Caco-2 (cell line): ENCODE data around the gene USH2A. TPM values are rescaled to one million over a fixed set of nuclear protein-coding genes. Genes with fewer than 3 reads are reported as not detected.

ENCODE experiments used
- BruUV-seq: library from RNA; stranded (reverse); fragments of 400-500 nt; replicated peaks from 2 replicates; lab custom pipeline; 2021; lab: Mats Ljungman, UMichigan
- CTCF ChIA-PET: fragments of 300-600 bp; sonication (Branson Sonifier 250); formaldehyde crosslinking; loops from one replicate; lab custom pipeline; 2022; ENCODE audit warnings: antibody characterized with exemption; lab: Charles Lee
- POLR2A ChIA-PET: fragments of 300-600 bp; sonication (Branson Sonifier 250); formaldehyde crosslinking; loops from one replicate; lab custom pipeline; 2022; ENCODE audit warnings: antibody characterized with exemption; lab: Charles Lee
- DNase-seq, 2 experiments: peaks; one replicate each; pipeline versions ENCODE4 v3.0.0 to v3.0.0-alpha.2; 2020 to 2022
- H3K27me3 ChIP-seq: replicated peaks from 2 replicates; pipeline ENCODE4 v1.6.0; 2011; ENCODE audit warnings: low read length; ENCODE audit not compliant: control insufficient read depth, insufficient read depth
- H3K36me3 ChIP-seq: 2 replicates; pipeline ENCODE4 v1.5.1; 2011; ENCODE audit warnings: low read length; ENCODE audit not compliant: control insufficient read depth, insufficient read depth
- H3K4me1 ChIP-seq: fragments of 250-450 bp; sonication (Bioruptor Pico); 2 replicates; pipeline ENCODE4 v1.5.1; 2020; ENCODE audit warnings: mild to moderate bottlenecking
- H3K4me3 ChIP-seq: 2 replicates; pipeline ENCODE4 v1.5.1; 2011; ENCODE audit warnings: low read depth, mild to moderate bottlenecking, control low read depth, low read length
- H3K9me3 ChIP-seq: fragments of 250-450 bp; sonication (Bioruptor Pico); 2 replicates; pipeline ENCODE4 v1.5.1; 2020; ENCODE audit warnings: mild to moderate bottlenecking, moderate library complexity
- H3K27ac Mint-ChIP-seq: one replicate; pipeline ENCODE4 v1.8.0; 2022; ENCODE audit warnings: mixed read lengths; ENCODE audit not compliant: unreplicated experiment
- H3K27me3 Mint-ChIP-seq: one replicate; pipeline ENCODE4 v1.8.0; 2022; ENCODE audit warnings: mixed read lengths; ENCODE audit not compliant: insufficient read depth, unreplicated experiment
- H3K36me3 Mint-ChIP-seq: one replicate; pipeline ENCODE4 v1.8.0; 2022; ENCODE audit warnings: mild to moderate bottlenecking, mixed read lengths; ENCODE audit not compliant: insufficient read depth, unreplicated experiment
- H3K4me1 Mint-ChIP-seq: one replicate; pipeline ENCODE4 v1.8.0; 2022; ENCODE audit warnings: low read depth, mixed read lengths; ENCODE audit not compliant: unreplicated experiment
- H3K4me3 Mint-ChIP-seq: one replicate; pipeline ENCODE4 v1.8.0; 2022; ENCODE audit warnings: mild to moderate bottlenecking, moderate library complexity, mixed read lengths; ENCODE audit not compliant: unreplicated experiment
- H3K9me3 Mint-ChIP-seq: one replicate; pipeline ENCODE4 v1.8.0; 2022; ENCODE audit warnings: mixed read lengths; ENCODE audit not compliant: unreplicated experiment
- CTCF ChIP-seq, 2 experiments: fragments of 200-600 bp in 1 of 2; IDR thresholded peaks; 1 replicate in 1 of 2; 2 replicates in 1 of 2; pipeline versions ENCODE4 v1.5.1 to v1.8.0; 2011 to 2022; ENCODE audit warnings: antibody characterized with exemption in 1 of 2, control low read depth in 1 of 2, inconsistent platforms in 1 of 2, low read depth in 1 of 2, low read length in 1 of 2, mild to moderate bottlenecking in 1 of 2, moderate library complexity in 1 of 2; ENCODE audit not compliant: insufficient read depth in 1 of 2, severe bottlenecking in 1 of 2, unreplicated experiment in 1 of 2
- intact Hi-C: fragments of 100-400 bp; cut with micrococcal nuclease; formaldehyde crosslinking; loops from one replicate; pipeline ENCODE4 v1.10.0; 2022; ENCODE audit not compliant: unreplicated experiment
- total RNA-seq: library from RNA; stranded (reverse); gene quantifications from 2 replicates; pipeline ENCODE4 v1.2.3, GENCODE V29; 2022

USH2A gene
- total RNA-seq, 1 experiment from 2014 or later: 0.11 TPM

- CTCF ChIA-PET: no interaction called here
- no peaks in the 10 kb centered on the region for H3K27me3 ChIP-seq
- DNase-seq: no peak
- H3K4me1 ChIP-seq: peaks cover 6% of the 10 kb centered on the region; the same call in 1 of the 2 replicates
- Mint-ChIP-seq H3K4me1 (peaks cover 4% of the 10 kb centered on the region), H3K4me3 (no peak overlapping the region), H3K27me3 (no peaks in the 10 kb centered on the region), H3K27ac (no peak overlapping the region), H3K36me3 (no peaks in the 10 kb centered on the region), H3K9me3 (no peaks in the 10 kb centered on the region)
- intact Hi-C loops: no loop called here
- H3K4me3 ChIP-seq: no peak overlapping the region
- no peaks in the 10 kb centered on the region; the same call in 1 of the 2 replicates for H3K9me3 ChIP-seq
- TF ChIP-seq CTCF (IDR thresholded peaks at IDR 0.05; ENCODE audit: insufficient read depth in 1 of 2, low read depth in 1 of 2, low read length in 1 of 2, severe bottlenecking in 1 of 2, unreplicated experiment in 1 of 2): no peak
- BruUV-seq: no TSS peak
- POLR2A ChIA-PET: no interaction called here
- H3K36me3 ChIP-seq: no peaks in the 10 kb centered on the region
Observed at GRCh38 chr1:216332003-216332402, 91.2 kb downstream of the USH2A start.

GRCh38 chr1:216331211-216331610 is 92.0 kb downstream of the USH2A start:
- H3K36me3 Mint-ChIP-seq: no peaks in the 10 kb centered on the region
- no peaks in the 10 kb centered on the region; the same call in 1 of the 2 replicates for H3K9me3 ChIP-seq
- ChIA-PET POLR2A (no interaction called here), CTCF (no interaction called here)
- H3K27ac Mint-ChIP-seq: no peak overlapping the region
- H3K9me3 Mint-ChIP-seq: no peaks in the 10 kb centered on the region
- H3K4me3 ChIP-seq: no peak overlapping the region
- H3K27me3 Mint-ChIP-seq: no peaks in the 10 kb centered on the region
- H3K4me3 Mint-ChIP-seq: no peak overlapping the region
- peaks cover 4% of the 10 kb centered on the region for H3K4me1 Mint-ChIP-seq
- no peaks in the 10 kb centered on the region for H3K27me3 ChIP-seq
- intact Hi-C loops: no loop called here
- peaks cover 6% of the 10 kb centered on the region; the same call in 1 of the 2 replicates for H3K4me1 ChIP-seq
- BruUV-seq: no TSS peak
- no peak for DNase-seq
- H3K36me3 ChIP-seq: no peaks in the 10 kb centered on the region
- TF ChIP-seq CTCF (IDR thresholded peaks at IDR 0.05; ENCODE audit: insufficient read depth in 1 of 2, low read depth in 1 of 2, low read length in 1 of 2, severe bottlenecking in 1 of 2, unreplicated experiment in 1 of 2): no peak

GRCh38 chr1:216330262-216330661 is 93.0 kb downstream of the USH2A start:
- ChIA-PET CTCF (no interaction called here), POLR2A (no interaction called here)
- BruUV-seq: no TSS peak
- peaks cover 6% of the 10 kb centered on the region; the same call in 1 of the 2 replicates for H3K4me1 ChIP-seq
- no peaks in the 10 kb centered on the region for H3K27me3 ChIP-seq
- H3K36me3 ChIP-seq: no peaks in the 10 kb centered on the region
- H3K27ac Mint-ChIP-seq: no peak overlapping the region
- intact Hi-C loops: no loop called here
- H3K9me3 Mint-ChIP-seq: no peaks in the 10 kb centered on the region
- no peaks in the 10 kb centered on the region for H3K36me3 Mint-ChIP-seq
- H3K9me3 ChIP-seq: no peaks in the 10 kb centered on the region; the same call in 1 of the 2 replicates
- no peak overlapping the region for H3K4me3 Mint-ChIP-seq
- DNase-seq: no peak
- H3K4me1 Mint-ChIP-seq: peaks cover 4% of the 10 kb centered on the region
- no peak for TF ChIP-seq CTCF (IDR thresholded peaks at IDR 0.05; ENCODE audit: insufficient read depth in 1 of 2, low read depth in 1 of 2, low read length in 1 of 2, severe bottlenecking in 1 of 2, unreplicated experiment in 1 of 2)
- no peaks in the 10 kb centered on the region for H3K27me3 Mint-ChIP-seq
- H3K4me3 ChIP-seq: no peak overlapping the region
